ENCODE results near the gene PXMP2.

The PXMP2 gene

GRCh38 chr12:132713123-132713522, 25.7 kb downstream of the PXMP2 start:
- DNase-seq (ENCODE audit: low spot score), result no peak
- no peak for TF ChIP-seq CTCF (IDR thresholded peaks at IDR 0.05; ENCODE audit: extremely low read depth, missing control alignments)

GRCh38 chr12:132715874-132716273, 28.5 kb downstream of the PXMP2 start:
- TF ChIP-seq CTCF (IDR thresholded peaks at IDR 0.05; ENCODE audit: extremely low read depth, missing control alignments), result no peak
- no peak for DNase-seq (ENCODE audit: low spot score)

GRCh38 chr12:132716356-132716755, 29.0 kb downstream of the PXMP2 start:
- no peak for TF ChIP-seq CTCF (IDR thresholded peaks at IDR 0.05; ENCODE audit: extremely low read depth, missing control alignments)
- no peak for DNase-seq (ENCODE audit: low spot score)

- no peak for TF ChIP-seq CTCF (IDR thresholded peaks at IDR 0.05; ENCODE audit: extremely low read depth, missing control alignments)
- no peak for DNase-seq (ENCODE audit: low spot score)
Observed at GRCh38 chr12:132717011-132717410, 29.6 kb downstream of the PXMP2 start.

- no peak for TF ChIP-seq CTCF (IDR thresholded peaks at IDR 0.05; ENCODE audit: extremely low read depth, missing control alignments)
- no peak for DNase-seq (ENCODE audit: low spot score)
Observed at GRCh38 chr12:132717531-132718387, 30.4 kb downstream of the PXMP2 start.

- no peak for TF ChIP-seq CTCF (IDR thresholded peaks at IDR 0.05; ENCODE audit: extremely low read depth, missing control alignments)
- DNase-seq (ENCODE audit: low spot score), result no peak
Observed at GRCh38 chr12:132718644-132719043, 31.3 kb downstream of the PXMP2 start.

- no peak for TF ChIP-seq CTCF (IDR thresholded peaks at IDR 0.05; ENCODE audit: extremely low read depth, missing control alignments)
- no peak for DNase-seq (ENCODE audit: low spot score)
Observed at GRCh38 chr12:132719141-132719953, 32.0 kb downstream of the PXMP2 start.
